ENCODE results near the gene FIBCD1.
"Not testable (repeated sequence)": the region's sequence is repeated elsewhere in the genome, so short reads cannot be mapped to it uniquely, and the experiment has no call there.

FIBCD1 gene

GRCh38 chr9:130912932-130913598, 26.0 kb downstream of the FIBCD1 start:
- H2AFZ ChIP-seq (ENCODE audit: low read length), result peak overlapping the region; percentile 76
- H3K27ac ChIP-seq (replicated peaks; ENCODE audit: low read length), result no peak overlapping the region
- H2BK5ac ChIP-seq (ENCODE audit: low read length), result no peak overlapping the region
- H3K9me3 ChIP-seq (replicated peaks in 1 of 2; ENCODE audit: control insufficient read depth in 2 of 2, insufficient read depth in 1 of 2, low read depth in 1 of 2, low read length in 2 of 2), result no peaks in the 10 kb centered on the region
- H3K4me1 ChIP-seq (ENCODE audit: control insufficient read depth in 2 of 2, insufficient read depth in 1 of 2, low read depth in 1 of 2, low read length in 2 of 2), result peaks cover 9 to 10% of the 10 kb centered on the region in 2 donors
- H3K9ac ChIP-seq (ENCODE audit: low read depth, low read length, poor library complexity), result no peak overlapping the region
- peak overlapping the region; percentile 15 for H2BK15ac ChIP-seq (ENCODE audit: low read length)
- no peak overlapping the region for H3K14ac ChIP-seq (ENCODE audit: low read length)
- H3K4ac ChIP-seq (ENCODE audit: low read length), result no peak overlapping the region
- no peaks in the 10 kb centered on the region for H3K36me3 ChIP-seq (replicated peaks in 1 of 2; ENCODE audit: control insufficient read depth in 2 of 2, insufficient read depth in 2 of 2, low read length in 2 of 2)
- no CpG with 5 or more reads among the region's 38 CpGs for WGBS, 2 donors (ENCODE audit: extremely low coverage in 2 of 2, insufficient read length in 2 of 2, insufficient replicate concordance in 1 of 2)
- no peak overlapping the region for H2BK12ac ChIP-seq (ENCODE audit: low read length)
- H2AK5ac ChIP-seq (ENCODE audit: low read depth, low read length), result peak overlapping the region; percentile 81
- peak overlapping the region; percentile 99 for H3K23ac ChIP-seq (ENCODE audit: low read depth, low read length, poor library complexity)
- H4K91ac ChIP-seq (ENCODE audit: low read depth, low read length, poor library complexity), result no peak overlapping the region
- H3K27me3 ChIP-seq (ENCODE audit: control insufficient read depth in 3 of 3, insufficient read depth in 3 of 3, low read depth in 1 of 3, low read length in 3 of 3), result peaks cover 0 to 49% (median 2%) of the 10 kb centered on the region in 3 experiments
- H3K79me1 ChIP-seq (ENCODE audit: low read depth, low read length), result peaks cover 3% of the 10 kb centered on the region
- no peak overlapping the region for H2BK120ac ChIP-seq (ENCODE audit: low read depth, low read length)
- no peak overlapping the region for H4K8ac ChIP-seq (ENCODE audit: low read depth, low read length)
- no peak for DNase-seq (ENCODE audit: low spot score)
- H3K4me3 ChIP-seq (ENCODE audit: low read length in 2 of 2), result no peak overlapping the region
- peak overlapping the region; percentile 85 for H3K18ac ChIP-seq (ENCODE audit: low read length)
- peak overlapping the region; percentile 18 for H3K4me2 ChIP-seq (ENCODE audit: insufficient read depth, low read length, poor library complexity, severe bottlenecking)

- H3K23ac ChIP-seq (ENCODE audit: low read depth, low read length, poor library complexity), result peak overlapping the region; percentile 8
- no CpG with 5 or more reads among the region's 26 CpGs for WGBS, 2 donors (ENCODE audit: extremely low coverage in 2 of 2, insufficient read length in 2 of 2, insufficient replicate concordance in 1 of 2)
- peak overlapping the region in 1 of 2 donors; percentile 21 for H3K4me3 ChIP-seq (ENCODE audit: low read length in 2 of 2)
- H3K9ac ChIP-seq (ENCODE audit: low read depth, low read length, poor library complexity), result no peak overlapping the region
- peak overlapping the region; percentile 75 for H2BK15ac ChIP-seq (ENCODE audit: low read length)
- H4K8ac ChIP-seq (ENCODE audit: low read depth, low read length), result no peak overlapping the region
- H3K27ac ChIP-seq (replicated peaks; ENCODE audit: low read length), result no peak overlapping the region
- peaks cover 10% of the 10 kb centered on the region in 2 donors for H3K4me1 ChIP-seq (ENCODE audit: control insufficient read depth in 2 of 2, insufficient read depth in 1 of 2, low read depth in 1 of 2, low read length in 2 of 2)
- H2AK5ac ChIP-seq (ENCODE audit: low read depth, low read length), result peak overlapping the region; percentile 90
- peaks cover 3% of the 10 kb centered on the region for H3K79me1 ChIP-seq (ENCODE audit: low read depth, low read length)
- H3K27me3 ChIP-seq (ENCODE audit: control insufficient read depth in 3 of 3, insufficient read depth in 3 of 3, low read depth in 1 of 3, low read length in 3 of 3), result peaks cover 0 to 42% (median 0%) of the 10 kb centered on the region in 3 experiments
- no peak overlapping the region for H2BK5ac ChIP-seq (ENCODE audit: low read length)
- no peaks in the 10 kb centered on the region for H3K36me3 ChIP-seq (replicated peaks in 1 of 2; ENCODE audit: control insufficient read depth in 2 of 2, insufficient read depth in 2 of 2, low read length in 2 of 2)
- no peak overlapping the region for H3K4me2 ChIP-seq (ENCODE audit: insufficient read depth, low read length, poor library complexity, severe bottlenecking)
- peak overlapping the region; percentile 29 for H3K18ac ChIP-seq (ENCODE audit: low read length)
- H2AFZ ChIP-seq (ENCODE audit: low read length), result peak overlapping the region; percentile 7
- peak overlapping the region; percentile 7 for H2BK12ac ChIP-seq (ENCODE audit: low read length)
- no peaks in the 10 kb centered on the region for H3K9me3 ChIP-seq (replicated peaks in 1 of 2; ENCODE audit: control insufficient read depth in 2 of 2, insufficient read depth in 1 of 2, low read depth in 1 of 2, low read length in 2 of 2)
- peak overlapping the region; percentile 31 for H2BK120ac ChIP-seq (ENCODE audit: low read depth, low read length)
- H3K14ac ChIP-seq (ENCODE audit: low read length), result peak overlapping the region; percentile 22
- H4K91ac ChIP-seq (ENCODE audit: low read depth, low read length, poor library complexity), result no peak overlapping the region
- no peak overlapping the region for H3K4ac ChIP-seq (ENCODE audit: low read length)
- DNase-seq (ENCODE audit: low spot score), result no peak
Observed at GRCh38 chr9:130911254-130912049, 27.6 kb downstream of the FIBCD1 start.

- not testable (repeated sequence) for H3K14ac ChIP-seq (ENCODE audit: low read length); DNase-seq (ENCODE audit: low spot score); H2BK120ac ChIP-seq (ENCODE audit: low read depth, low read length); H3K18ac ChIP-seq (ENCODE audit: low read length); H3K79me1 ChIP-seq (ENCODE audit: low read depth, low read length); H3K4me3 ChIP-seq (ENCODE audit: low read length in 2 of 2); H3K4me2 ChIP-seq (ENCODE audit: insufficient read depth, low read length, poor library complexity, severe bottlenecking); H4K8ac ChIP-seq (ENCODE audit: low read depth, low read length); H3K4ac ChIP-seq (ENCODE audit: low read length); H2BK12ac ChIP-seq (ENCODE audit: low read length); H2BK5ac ChIP-seq (ENCODE audit: low read length); H3K9ac ChIP-seq (ENCODE audit: low read depth, low read length, poor library complexity); H2AK5ac ChIP-seq (ENCODE audit: low read depth, low read length); H3K9me3 ChIP-seq (replicated peaks in 1 of 2; ENCODE audit: control insufficient read depth in 2 of 2, insufficient read depth in 1 of 2, low read depth in 1 of 2, low read length in 2 of 2); H3K27ac ChIP-seq (replicated peaks; ENCODE audit: low read length); H4K91ac ChIP-seq (ENCODE audit: low read depth, low read length, poor library complexity); H3K36me3 ChIP-seq (replicated peaks in 1 of 2; ENCODE audit: control insufficient read depth in 2 of 2, insufficient read depth in 2 of 2, low read length in 2 of 2); H2BK15ac ChIP-seq (ENCODE audit: low read length)
- no CpG with 5 or more reads among the region's 1 CpG for WGBS, 2 donors (ENCODE audit: extremely low coverage in 2 of 2, insufficient read length in 2 of 2, insufficient replicate concordance in 1 of 2)
- peak overlapping the region; percentile 55 for H3K23ac ChIP-seq (ENCODE audit: low read depth, low read length, poor library complexity)
- peaks cover 0 to 43% (median 0%) of the 10 kb centered on the region in 3 experiments for H3K27me3 ChIP-seq (ENCODE audit: control insufficient read depth in 3 of 3, insufficient read depth in 3 of 3, low read depth in 1 of 3, low read length in 3 of 3)
- peak overlapping the region; percentile 7 for H2AFZ ChIP-seq (ENCODE audit: low read length)
- peaks cover 12 to 13% of the 10 kb centered on the region in 2 donors for H3K4me1 ChIP-seq (ENCODE audit: control insufficient read depth in 2 of 2, insufficient read depth in 1 of 2, low read depth in 1 of 2, low read length in 2 of 2)
Observed at GRCh38 chr9:130910670-130911069, 28.4 kb downstream of the FIBCD1 start.

- not testable (repeated sequence) for H2BK120ac ChIP-seq (ENCODE audit: low read depth, low read length); H2BK5ac ChIP-seq (ENCODE audit: low read length); H3K36me3 ChIP-seq (replicated peaks in 1 of 2; ENCODE audit: control insufficient read depth in 2 of 2, insufficient read depth in 2 of 2, low read length in 2 of 2); H2AFZ ChIP-seq (ENCODE audit: low read length); H3K9me3 ChIP-seq (replicated peaks in 1 of 2; ENCODE audit: control insufficient read depth in 2 of 2, insufficient read depth in 1 of 2, low read depth in 1 of 2, low read length in 2 of 2); H3K4ac ChIP-seq (ENCODE audit: low read length); H2BK12ac ChIP-seq (ENCODE audit: low read length); H2AK5ac ChIP-seq (ENCODE audit: low read depth, low read length); DNase-seq (ENCODE audit: low spot score); H3K14ac ChIP-seq (ENCODE audit: low read length); H3K4me2 ChIP-seq (ENCODE audit: insufficient read depth, low read length, poor library complexity, severe bottlenecking); H2BK15ac ChIP-seq (ENCODE audit: low read length); H3K4me3 ChIP-seq (ENCODE audit: low read length in 2 of 2); H4K91ac ChIP-seq (ENCODE audit: low read depth, low read length, poor library complexity); H4K8ac ChIP-seq (ENCODE audit: low read depth, low read length); H3K18ac ChIP-seq (ENCODE audit: low read length); H3K9ac ChIP-seq (ENCODE audit: low read depth, low read length, poor library complexity); H3K23ac ChIP-seq (ENCODE audit: low read depth, low read length, poor library complexity); H3K27ac ChIP-seq (replicated peaks; ENCODE audit: low read length); H3K79me1 ChIP-seq (ENCODE audit: low read depth, low read length)
- Histone ChIP-seq H3K4me1 (ENCODE audit: control insufficient read depth in 2 of 2, insufficient read depth in 1 of 2, low read depth in 1 of 2, low read length in 2 of 2) (peaks cover 12 to 13% of the 10 kb centered on the region in 2 donors), H3K27me3 (ENCODE audit: control insufficient read depth in 3 of 3, insufficient read depth in 3 of 3, low read depth in 1 of 3, low read length in 3 of 3) (peaks cover 0 to 44% (median 0%) of the 10 kb centered on the region in 3 experiments)
- no CpG with 5 or more reads among the region's 27 CpGs for WGBS, 2 donors (ENCODE audit: extremely low coverage in 2 of 2, insufficient read length in 2 of 2, insufficient replicate concordance in 1 of 2)
Observed at GRCh38 chr9:130910041-130910440, 29.0 kb downstream of the FIBCD1 start.
